HG03575 (cell line): ENCODE measurements around the gene PLD1.
"Not testable (repeated sequence)": the region's sequence is repeated elsewhere in the genome, so short reads cannot be mapped to it uniquely, and the experiment has no call there.

Experiments used
- ATAC-seq: cut with Tn5 transposase; IDR thresholded peaks from one replicate; pipeline ENCODE4 v1.9.1; 2021; ENCODE audit not compliant: unreplicated experiment, insufficient number of reproducible peaks, low FRiP score; ENCODE audit errors: extremely low read depth

The PLD1 gene

DNA sequence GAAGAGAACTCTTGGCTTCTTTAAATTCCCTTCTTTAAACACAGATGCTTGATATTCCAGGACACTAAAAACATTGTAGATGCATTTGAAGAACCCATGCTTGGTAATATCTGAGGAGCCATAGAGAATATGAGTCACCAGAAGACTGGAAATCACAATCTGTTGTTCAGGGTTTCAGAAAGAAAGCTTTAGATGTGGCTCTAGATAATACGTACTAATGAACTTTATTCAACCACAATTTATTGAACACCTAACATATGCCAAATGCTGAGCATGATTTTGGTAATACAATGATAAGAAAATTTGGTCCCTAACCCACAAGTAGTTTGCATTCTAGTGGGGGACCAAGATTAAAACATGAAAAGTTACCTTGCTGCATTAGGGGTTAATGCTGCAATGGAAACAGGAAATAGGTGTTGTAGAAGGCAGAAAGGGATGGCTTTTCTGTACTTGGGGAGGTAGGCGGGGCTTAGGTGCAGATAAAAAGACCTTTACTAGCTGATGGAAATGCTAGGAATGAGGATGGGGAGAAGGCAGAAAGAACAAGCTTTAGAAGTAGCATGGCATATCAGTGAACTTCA lies 11.6 kb upstream of the PLD1 start:
- no peak for ATAC-seq

DNA sequence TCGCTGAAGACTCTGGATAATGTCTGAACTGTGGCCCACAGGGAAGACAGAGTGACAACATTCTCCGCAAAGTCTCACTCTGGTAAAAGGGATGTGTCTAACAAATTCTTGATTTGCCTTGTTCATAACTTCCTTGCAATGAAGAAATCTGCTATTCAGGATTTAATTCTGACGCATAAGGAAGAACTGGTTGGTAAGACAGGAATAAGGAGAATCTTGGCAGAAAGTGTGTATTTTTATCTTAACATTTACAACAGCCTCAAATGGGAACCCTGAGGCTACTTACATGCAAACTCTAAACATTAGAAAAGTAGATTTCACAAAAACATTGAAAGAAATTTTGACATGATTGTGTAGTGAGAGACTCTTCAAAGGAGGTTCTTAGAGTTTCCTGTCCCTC lies 10.8 kb upstream of the PLD1 start:
- ATAC-seq = no peak

DNA sequence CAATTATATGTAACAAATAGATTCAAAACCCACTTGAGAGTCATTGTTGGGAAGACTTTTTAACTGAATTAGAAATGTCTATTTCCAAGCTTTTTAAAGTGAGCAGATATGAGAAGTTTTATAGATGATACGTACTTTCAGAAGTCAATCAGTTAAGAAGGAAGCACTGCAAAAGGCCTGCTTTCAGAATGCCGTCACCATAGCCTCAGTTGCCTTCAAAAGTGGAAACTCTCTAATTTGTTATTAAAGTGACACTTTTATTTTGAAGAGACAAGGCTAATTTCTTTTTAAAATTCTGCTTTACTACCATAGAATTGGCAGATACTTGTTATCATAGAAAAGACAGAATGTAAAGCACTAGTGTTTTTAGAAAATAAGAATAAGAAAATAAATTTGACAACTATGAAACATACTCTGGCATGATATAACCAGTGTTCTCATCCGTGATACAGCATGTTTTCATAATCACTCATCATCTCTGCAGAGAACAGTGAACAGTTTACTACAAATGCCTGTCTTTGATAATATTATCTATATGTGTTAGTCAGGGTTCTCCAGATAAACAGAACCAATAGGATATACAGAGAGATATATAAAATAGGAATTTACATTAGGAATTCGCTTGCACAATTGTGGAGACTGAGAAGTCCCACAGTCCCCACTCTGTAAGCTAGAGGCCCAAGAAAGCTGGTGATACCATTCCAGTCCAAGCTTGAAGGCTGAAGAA lies 7.0 kb upstream of the PLD1 start:
- ATAC-seq = no peak

DNA sequence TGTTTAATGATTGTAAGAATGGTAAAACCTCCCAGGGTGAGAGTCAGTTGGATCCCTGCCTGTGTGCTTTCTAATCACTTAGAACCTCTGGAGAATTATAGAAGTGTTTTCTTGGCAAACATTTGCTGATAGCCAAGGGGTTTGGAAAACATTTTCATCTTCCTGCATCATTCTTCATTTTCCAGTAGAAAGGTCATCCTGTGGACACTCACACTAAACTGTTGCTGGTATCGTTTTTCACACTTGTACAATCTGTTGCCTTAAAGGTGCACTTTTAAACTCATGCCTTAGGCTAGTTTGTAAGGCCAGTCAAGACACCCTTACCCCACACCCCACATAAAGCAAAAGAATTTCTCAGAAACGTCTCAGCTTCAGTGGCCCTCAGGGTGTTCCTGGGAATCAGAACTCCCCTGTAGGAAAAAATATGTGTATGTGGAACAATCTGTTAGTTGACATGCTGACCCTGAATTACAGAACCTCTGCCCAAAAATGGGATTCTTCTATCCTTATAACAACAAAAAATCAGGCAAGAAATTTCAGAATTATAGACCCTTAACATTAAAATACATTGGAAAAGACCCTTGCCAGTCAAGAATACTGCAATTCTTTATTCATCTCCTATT lies 5.8 kb upstream of the PLD1 start:
- no peak for ATAC-seq

DNA sequence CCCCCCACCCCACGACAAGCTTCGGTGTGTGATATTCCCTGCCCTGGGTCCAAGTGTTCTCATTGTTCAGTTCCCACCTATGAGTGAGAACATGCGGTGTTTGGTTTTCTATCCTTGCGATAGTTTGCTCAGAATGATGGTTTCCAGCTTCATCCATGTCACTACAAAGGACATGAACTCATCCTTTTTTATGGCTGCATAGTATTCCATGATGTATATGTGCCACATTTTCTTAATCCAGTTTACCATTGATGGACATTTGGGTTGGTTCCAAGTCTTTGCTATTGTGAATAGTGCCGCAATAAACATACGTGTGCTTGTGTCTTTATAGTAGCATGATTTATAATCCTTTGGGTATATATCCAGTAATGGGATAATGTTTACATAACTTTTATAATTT lies 4.4 kb upstream of the PLD1 start:
- not testable (repeated sequence) for ATAC-seq

DNA sequence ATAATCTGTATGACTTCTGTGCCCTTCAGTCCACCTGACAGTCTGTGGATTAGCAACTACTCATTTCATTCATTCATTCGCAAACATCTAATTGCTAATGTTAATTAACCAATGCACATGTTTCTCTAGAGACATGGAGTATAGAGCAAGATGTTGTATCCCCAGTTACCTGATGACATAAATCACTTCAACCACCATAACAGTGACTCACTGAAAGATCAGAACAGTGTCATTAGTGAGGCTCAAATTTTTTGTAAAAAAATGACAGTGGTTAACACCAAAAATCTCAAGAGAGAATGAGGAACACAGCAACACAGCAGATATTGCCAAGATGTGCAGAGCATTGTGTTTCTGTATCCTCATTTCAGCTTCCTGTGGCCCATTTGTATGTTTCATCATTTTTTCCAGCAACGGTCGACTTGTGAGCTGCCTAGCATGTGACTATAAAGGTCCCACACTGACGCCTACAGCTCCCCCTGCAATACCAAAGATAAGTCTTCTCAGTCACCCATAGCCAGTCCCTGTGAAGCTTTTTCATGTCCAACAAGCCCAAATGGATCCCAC lies 3.7 kb upstream of the PLD1 start:
- no peak for ATAC-seq

DNA sequence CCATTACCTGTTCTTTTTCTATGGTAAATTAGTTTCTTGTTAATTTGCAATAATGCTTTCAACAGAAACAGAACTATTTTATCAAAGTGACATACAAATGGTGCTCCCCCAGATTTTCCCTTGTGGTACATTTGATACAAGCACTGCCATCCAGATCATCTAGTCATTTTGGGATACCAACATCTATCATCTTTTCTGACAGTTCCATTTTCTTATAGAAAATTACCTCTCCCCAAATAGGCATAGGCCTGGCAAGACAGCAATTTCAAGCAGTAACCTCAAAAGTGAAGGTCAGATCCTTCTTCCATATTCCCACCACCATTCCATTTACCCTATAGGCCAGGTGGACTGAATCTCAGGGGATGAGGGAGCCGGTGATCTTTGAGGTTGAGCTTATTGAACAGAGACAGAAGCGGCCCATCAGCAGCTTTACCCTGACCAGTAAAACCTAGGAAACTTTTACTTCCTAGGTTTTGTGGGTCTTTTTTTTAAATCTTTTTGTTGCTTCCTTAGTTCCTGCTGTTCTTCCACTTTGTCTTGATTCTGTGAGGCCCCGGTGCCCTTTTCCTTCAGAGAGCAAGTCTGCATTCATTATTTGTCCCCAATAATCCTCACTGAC lies 3.1 kb upstream of the PLD1 start:
- no peak for ATAC-seq

DNA sequence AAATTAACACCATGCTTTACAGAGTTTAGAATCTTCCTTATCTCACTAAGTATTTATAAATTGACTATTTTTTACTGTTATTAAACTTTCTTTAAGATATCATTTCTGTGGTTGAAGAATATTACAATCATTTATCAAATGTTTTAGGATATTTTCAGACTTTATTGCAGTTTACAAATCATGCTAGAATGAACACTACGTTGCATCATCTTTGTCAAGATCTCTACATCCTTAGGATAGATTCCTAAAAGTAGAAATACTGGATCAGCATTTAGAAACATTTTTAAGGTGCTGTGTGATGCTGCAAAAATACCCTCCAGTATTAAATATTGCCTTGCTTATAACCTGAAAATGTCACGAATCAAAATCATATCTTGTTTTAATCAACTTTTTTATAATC lies 2.5 kb upstream of the PLD1 start:
- no peak for ATAC-seq

DNA sequence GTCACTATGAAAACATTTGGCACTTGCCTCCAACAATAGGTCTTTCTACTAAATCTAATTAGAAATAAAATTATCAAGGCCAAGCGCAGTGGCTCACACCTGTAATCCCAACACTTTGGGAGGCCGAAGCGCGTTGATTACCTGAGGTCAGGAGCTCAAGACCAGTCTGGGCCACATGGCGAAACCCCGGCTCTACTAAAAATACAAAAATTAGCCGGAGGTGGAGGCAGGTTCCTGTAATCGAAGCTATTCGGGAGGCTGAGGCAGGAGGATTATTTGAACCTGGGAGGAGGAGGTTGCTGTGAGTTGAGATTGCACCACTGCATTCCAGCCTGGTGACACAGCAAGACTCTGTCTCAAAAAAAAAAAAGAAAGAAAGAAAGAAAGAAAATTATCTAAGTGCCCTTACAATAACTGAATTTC lies 1.6 kb upstream of the PLD1 start:
- ATAC-seq = no peak

DNA sequence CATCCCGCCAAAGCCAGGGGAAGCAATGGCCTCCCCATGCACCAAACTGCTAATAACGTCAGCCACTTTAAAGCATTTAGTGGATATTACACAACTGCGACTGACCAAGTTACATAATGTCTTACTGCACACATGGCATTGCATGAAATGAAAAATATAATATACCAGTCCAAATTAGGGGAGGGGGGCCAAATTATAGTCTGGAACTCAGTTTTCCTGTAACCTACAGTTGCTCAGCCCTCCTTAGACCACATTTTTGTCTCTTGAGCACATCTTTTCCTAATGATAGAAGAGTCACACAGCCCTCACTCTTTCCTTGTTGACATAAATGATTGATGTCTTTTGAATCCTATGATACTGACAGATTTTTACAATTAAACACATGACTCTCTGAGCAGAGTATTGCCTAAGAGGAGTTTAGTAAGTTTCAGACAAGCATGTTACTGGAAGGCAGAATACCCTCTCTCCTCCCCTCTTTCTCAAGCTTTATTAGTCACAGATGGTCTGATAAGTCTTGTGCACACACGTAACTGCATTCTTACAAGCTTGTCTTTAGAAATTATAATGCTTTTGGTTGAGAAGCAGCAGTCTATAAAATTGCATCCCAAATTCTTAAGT lies 1.1 kb upstream of the PLD1 start:
- ATAC-seq = no peak

DNA sequence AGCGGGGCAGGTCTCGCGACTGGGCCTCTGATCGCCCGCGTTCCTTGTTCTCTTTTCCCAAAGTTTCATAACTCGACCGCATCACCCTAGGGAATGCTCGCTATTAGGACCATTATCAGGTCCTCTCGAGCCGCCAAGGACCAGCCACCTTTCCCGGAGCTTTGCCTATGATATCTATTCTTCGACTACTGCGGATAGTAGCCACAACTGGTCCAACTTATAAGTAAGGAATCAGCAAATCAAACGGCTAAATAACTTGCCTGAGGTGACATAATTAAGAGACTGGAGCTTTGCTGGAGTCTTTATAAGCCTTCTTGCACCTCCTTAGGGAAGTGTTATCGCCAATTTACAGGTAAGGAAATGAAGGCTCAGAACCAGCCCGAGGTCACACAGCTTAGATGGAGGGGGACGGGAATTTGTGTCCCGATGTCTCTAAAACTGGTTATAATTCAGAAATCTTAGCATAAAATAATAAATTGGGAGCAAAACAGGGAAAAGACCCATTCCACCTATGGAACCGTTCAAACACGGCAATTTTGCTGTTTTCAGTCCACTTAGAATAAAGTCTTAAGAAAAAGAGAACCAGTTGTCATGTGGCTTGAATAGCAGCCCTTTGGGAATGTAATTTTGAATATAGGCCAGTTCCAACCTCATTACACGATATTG lies 479 bp upstream of the PLD1 start:
- ATAC-seq = no peak

DNA sequence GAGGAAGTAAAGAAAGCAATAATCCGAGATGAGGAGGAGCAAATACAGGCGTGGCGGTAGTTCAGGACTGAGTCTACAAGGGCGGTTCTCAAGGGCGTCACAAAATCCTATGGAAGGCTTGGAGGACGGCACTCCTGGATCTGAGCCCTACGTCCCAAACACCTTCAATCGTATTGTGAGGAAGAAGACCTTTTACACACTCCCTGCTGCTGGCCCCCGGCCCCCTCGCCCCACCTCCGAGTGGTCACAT lies 747 bp downstream of the PLD1 start:
- no peak for ATAC-seq

DNA sequence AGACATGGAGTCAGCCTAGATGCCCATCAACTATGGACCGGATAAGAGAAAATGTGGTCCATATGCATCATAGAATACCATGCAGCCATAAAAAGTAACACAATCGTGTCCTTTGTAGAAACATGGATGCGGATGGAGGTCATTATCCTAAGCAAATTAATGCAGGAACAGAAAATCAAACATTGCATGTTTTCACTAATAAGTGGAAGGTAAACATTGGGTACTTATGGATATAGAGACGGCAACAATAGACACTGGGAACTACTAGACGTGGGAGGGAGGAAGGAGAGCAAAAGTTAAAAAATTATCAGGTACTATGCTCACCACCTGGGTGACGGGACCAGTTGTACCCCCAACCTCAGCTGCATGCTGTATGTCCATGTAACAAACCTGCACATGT lies 2.5 kb downstream of the PLD1 start:
- no peak for ATAC-seq

DNA sequence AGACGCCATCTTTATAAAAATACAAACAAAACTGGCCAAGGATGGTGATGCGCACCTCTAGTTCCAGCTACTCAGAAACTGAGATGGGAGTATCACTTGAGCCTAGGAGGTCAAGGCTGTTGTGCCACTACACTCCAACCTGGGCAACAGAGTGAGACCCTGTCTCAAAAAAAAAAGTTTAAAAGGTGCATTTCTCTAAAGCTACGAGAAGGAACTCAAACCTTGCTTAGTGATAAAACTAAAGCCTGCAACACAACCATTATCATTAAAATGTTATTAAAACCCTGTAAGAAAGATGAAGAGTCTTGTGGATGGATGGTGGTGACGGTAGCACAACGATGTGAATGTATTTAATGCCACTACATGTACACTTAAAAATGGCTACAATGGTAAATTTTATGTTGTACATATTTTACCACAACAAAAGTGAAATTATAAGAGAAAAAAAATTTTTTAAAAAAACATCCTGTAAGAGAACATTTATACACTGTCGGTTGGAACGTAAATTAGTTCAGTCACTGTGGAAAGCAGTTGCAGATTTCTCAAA lies 3.1 kb downstream of the PLD1 start:
- no peak for ATAC-seq

DNA sequence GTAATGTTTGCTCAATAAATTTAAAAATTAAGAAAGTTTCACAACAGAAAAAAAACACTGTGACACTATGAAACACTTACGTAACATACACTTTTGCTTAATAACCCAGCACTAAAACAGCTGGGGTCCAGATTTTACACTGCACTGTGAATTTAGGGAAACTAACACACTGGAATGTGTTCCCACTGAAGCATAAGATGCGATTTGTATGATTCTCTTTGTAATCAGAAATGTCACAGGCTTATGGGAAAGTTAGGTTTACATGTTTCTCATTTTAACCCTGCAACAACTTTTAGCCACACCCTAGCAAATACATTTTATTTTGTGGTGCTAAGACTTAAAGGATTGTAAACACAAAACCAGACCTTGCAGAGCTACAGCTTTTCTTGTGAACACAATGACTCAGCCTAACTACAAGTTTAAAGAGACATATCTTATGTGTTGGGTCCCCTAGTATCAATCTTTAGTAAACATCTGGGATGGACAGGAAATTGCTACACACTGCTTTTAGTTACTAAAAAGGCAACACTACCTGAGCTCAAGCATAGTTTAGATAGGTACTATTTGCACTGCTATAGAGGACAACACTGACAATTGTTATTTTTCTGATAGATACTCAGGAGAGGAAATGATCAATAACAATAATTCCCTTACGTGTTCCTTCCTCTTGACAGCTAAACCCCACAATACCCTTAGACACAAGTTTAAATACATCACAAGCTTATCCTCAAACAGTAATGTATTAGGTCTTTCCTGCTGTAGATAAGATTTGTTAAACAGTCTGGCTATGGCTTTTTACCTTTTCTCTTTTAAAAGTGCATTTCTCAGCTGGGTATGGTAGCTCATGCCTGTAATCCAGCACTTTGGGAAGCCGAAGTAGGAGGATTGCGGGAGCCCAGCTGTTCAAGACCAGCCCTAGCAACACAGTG lies 3.8 kb downstream of the PLD1 start:
- ATAC-seq = no peak

DNA sequence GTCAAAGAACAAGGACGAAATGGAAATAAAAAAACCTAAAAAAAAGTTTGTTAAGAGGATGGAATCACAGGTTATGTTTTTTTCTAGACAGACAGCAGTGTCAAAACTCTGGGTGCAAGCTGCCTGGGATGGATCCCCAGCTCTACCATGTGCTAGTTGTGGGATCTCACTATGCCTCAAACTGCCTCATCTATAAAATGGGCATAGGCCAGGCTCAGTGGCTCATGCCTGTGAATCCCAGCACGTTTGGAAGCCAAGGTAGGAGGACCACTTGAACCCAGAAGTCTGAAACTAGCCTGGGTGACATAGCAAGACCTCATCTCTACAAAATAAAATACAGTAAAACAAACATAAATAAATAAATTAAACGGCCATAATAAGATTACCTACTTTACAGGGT lies 4.6 kb downstream of the PLD1 start:
- ATAC-seq = no peak

DNA sequence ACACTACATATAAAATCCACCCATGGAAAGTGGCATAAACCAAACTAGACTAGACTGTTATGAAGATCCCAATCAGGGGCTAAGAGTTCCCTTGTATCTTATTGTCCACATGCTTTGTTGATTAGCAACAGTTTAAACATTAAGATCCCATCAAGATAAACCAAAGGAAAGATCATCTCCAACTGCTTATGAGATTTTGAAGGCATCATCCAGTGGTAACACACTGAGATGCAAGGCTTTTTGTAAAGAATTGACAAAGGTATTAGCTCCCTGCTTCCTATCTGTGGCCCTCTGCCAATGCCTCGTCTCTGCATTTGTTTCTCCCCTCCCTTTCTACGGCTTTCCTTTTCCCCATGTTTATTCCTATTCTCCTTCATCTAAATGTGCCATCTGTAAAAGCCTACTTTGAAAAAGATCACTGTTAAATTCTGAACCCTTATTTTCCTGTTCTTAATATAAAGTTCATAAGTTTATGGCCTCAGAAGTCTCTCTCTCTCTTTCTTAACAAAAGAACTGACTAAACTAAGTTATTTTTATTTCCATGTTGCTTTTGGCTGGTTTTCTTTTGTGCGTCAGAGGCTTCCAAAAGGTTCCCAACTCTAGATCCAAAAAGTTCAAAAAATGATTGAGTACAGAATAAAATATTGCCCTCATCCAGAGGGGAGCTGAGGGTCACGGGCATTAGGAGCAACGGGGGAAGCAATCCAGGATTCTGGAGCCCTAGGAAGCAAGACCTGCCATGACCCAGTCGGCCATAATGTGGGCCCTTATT lies 5.5 kb downstream of the PLD1 start:
- ATAC-seq = no peak
